Panc1 (cell line): ENCODE measurements around the gene ACMSD. TPM values are rescaled to one million over a fixed set of nuclear protein-coding genes. Genes with fewer than 3 reads are reported as not detected.

ENCODE experiments used
- ATAC-seq: fragments of 200-7000 bp; cut with Tn5 transposase; 2 replicates; pipeline ENCODE4 v1.9.1; 2020; ENCODE audit warnings: mild to moderate bottlenecking, moderate library complexity
- BruUV-seq: library from RNA; stranded (reverse); fragments of 400-500 nt; replicated peaks from 2 replicates; lab custom pipeline; 2021; lab: Mats Ljungman, UMichigan
- CTCF ChIA-PET: fragments of 300-600 bp; sonication (Branson Sonifier 250); formaldehyde crosslinking; loops from one replicate; lab custom pipeline; 2022; ENCODE audit warnings: antibody characterized with exemption; lab: Charles Lee
- POLR2A ChIA-PET: fragments of 300-600 bp; sonication (Branson Sonifier 250); formaldehyde crosslinking; loops from one replicate; lab custom pipeline; 2022; ENCODE audit warnings: antibody characterized with exemption; lab: Charles Lee
- DNase-seq: peaks from one replicate; pipeline ENCODE4 v3.0.0-alpha.2; 2010; ENCODE audit warnings: low read depth, low spot score
- H3K27ac ChIP-seq: 2 replicates; pipeline ENCODE4 v1.5.1; 2011; ENCODE audit warnings: mild to moderate bottlenecking, low read length, inconsistent platforms
- H3K27me3 ChIP-seq: fragments of 200-500 bp; sonication (Bioruptor generic); 2 replicates; pipeline ENCODE4 v1.6.0; 2014; ENCODE audit warnings: low read length, inconsistent platforms; ENCODE audit not compliant: control insufficient read depth, insufficient read depth
- H3K36me3 ChIP-seq: fragments of 200-500 bp; sonication (Bioruptor generic); 2 replicates; pipeline ENCODE4 v1.5.1; 2014; ENCODE audit warnings: inconsistent platforms, mild to moderate bottlenecking, low read length, moderate library complexity; ENCODE audit not compliant: control insufficient read depth, insufficient read depth
- H3K4me1 ChIP-seq: 2 replicates; pipeline ENCODE4 v1.5.1; 2011; ENCODE audit warnings: inconsistent platforms, mild to moderate bottlenecking, low read length, moderate library complexity; ENCODE audit not compliant: control insufficient read depth, insufficient read depth
- H3K4me3 ChIP-seq, 2 experiments: 2 replicates each; pipeline ENCODE4 v1.5.1; 2011 to 2012; ENCODE audit warnings: low read depth in 2 of 2, low read length in 2 of 2, mild to moderate bottlenecking in 2 of 2, inconsistent platforms in 1 of 2, moderate library complexity in 1 of 2
- H3K9me3 ChIP-seq: fragments of 200-500 bp; sonication (Bioruptor generic); 2 replicates; pipeline ENCODE4 v1.5.1; 2014; ENCODE audit warnings: low read depth, mild to moderate bottlenecking, inconsistent platforms, low read length, moderate library complexity; ENCODE audit not compliant: control insufficient read depth, insufficient read depth
- POLR2AphosphoS5 ChIP-seq: IDR thresholded peaks from 2 replicates; pipeline ENCODE4 v1.6.1; 2012; ENCODE audit warnings: mild to moderate bottlenecking, low read depth, low read length, moderate library complexity
- REST ChIP-seq, 2 experiments: IDR thresholded peaks; 2 replicates each; pipeline ENCODE4 v1.6.1; 2011 to 2012; ENCODE audit warnings: low read depth in 2 of 2, control low read depth in 1 of 2, low read length in 1 of 2, mild to moderate bottlenecking in 1 of 2, moderate library complexity in 1 of 2; ENCODE audit not compliant: insufficient read depth in 1 of 2
- SIN3A ChIP-seq: IDR thresholded peaks from 2 replicates; pipeline ENCODE4 v1.6.1; 2012; ENCODE audit warnings: low read depth, mild to moderate bottlenecking, low read length, moderate library complexity, borderline replicate concordance; ENCODE audit not compliant: insufficient read depth
- TCF7L2 ChIP-seq: IDR thresholded peaks from 2 replicates; pipeline ENCODE4 v1.6.1; 2011; ENCODE audit warnings: mild to moderate bottlenecking, low read depth, low read length, inconsistent platforms
- in situ Hi-C: cut with HindIII; loops from 2 replicates; pipeline ENCODE4 v1.10.0; 2016; ENCODE audit warnings: low sequenced_read_pairs, low pct_unique_long_range_greater_than_20kb
- intact Hi-C: fragments of 100-400 bp; cut with micrococcal nuclease; formaldehyde crosslinking; loops from one replicate; pipeline ENCODE4 v1.10.0; 2022; ENCODE audit not compliant: unreplicated experiment
- total RNA-seq: library from RNA; stranded (reverse); gene quantifications from one replicate; pipeline ENCODE4 v1.2.1, GENCODE V29; 2021; ENCODE audit not compliant: unreplicated experiment
- TF ChIP-seq, protein P1 (sequence below): fragments of 450-650 bp; IDR thresholded peaks from 2 replicates; pipeline ENCODE4 v1.5.1; 2017; ENCODE audit warnings: mild to moderate bottlenecking

Gene ACMSD
- total RNA-seq, 1 experiment from 2014 or later = not detected

DNA sequence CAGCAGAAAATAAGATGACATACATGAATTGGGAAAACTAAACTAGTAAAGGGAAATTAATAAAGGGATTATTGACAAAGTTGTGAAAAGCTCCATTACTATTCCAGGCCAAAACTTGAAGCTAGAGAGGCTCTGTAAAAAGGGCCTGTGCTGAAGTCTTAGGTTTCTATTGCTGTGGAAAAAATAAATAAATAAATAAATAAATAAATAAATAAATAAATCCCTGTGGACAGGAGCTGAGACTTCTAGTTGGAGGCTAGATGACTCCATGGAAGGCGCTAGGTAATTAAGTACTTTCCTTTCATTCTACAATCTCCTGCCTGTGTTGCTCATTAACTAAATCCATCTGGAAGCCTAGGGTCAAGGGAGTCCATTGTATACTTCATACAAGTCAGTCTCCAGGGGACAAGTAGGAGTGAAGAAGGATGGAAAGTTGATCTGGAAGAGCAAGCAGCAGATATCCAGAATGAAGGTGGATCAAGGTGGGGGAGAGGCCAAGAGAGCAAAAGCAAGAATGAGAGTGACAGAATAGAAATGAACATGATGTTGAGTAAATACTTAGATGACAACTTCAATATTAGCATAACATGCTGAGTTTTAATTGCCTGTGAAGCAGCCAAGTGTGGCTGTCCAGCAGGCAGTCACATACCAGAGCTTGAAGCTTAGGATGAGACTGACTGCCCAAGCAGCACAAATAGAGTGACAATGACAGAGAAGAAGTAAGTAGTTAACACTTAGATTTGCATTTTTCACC, 54.0 kb downstream of the ACMSD start:
- no peak overlapping the region for H3K4me3 ChIP-seq
- intact Hi-C loops = no loop called here
- no peaks in the 10 kb centered on the region; the same call in 1 of the 2 replicates for H3K27me3 ChIP-seq
- no peak for DNase-seq
- CTCF ChIA-PET = no interaction called here
- no TSS peak for BruUV-seq
- H3K4me1 ChIP-seq = no peaks in the 10 kb centered on the region
- POLR2A ChIA-PET = no interaction called here
- no peaks in the 10 kb centered on the region for H3K36me3 ChIP-seq
- no peaks in the 10 kb centered on the region for H3K9me3 ChIP-seq
- in situ Hi-C loops = no loop called here
- H3K27ac ChIP-seq = no peak overlapping the region
- TF ChIP-seq REST (IDR thresholded peaks at IDR 0.05; ENCODE audit: insufficient read depth in 1 of 2, low read depth in 2 of 2, low read length in 1 of 2) (no peak), SIN3A (no peak), POLR2AphosphoS5 (no peak), TCF7L2 (no peak)
- TF ChIP-seq, protein P1, sequence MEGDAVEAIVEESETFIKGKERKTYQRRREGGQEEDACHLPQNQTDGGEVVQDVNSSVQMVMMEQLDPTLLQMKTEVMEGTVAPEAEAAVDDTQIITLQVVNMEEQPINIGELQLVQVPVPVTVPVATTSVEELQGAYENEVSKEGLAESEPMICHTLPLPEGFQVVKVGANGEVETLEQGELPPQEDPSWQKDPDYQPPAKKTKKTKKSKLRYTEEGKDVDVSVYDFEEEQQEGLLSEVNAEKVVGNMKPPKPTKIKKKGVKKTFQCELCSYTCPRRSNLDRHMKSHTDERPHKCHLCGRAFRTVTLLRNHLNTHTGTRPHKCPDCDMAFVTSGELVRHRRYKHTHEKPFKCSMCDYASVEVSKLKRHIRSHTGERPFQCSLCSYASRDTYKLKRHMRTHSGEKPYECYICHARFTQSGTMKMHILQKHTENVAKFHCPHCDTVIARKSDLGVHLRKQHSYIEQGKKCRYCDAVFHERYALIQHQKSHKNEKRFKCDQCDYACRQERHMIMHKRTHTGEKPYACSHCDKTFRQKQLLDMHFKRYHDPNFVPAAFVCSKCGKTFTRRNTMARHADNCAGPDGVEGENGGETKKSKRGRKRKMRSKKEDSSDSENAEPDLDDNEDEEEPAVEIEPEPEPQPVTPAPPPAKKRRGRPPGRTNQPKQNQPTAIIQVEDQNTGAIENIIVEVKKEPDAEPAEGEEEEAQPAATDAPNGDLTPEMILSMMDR = no peak
- ATAC-seq = no peak

DNA sequence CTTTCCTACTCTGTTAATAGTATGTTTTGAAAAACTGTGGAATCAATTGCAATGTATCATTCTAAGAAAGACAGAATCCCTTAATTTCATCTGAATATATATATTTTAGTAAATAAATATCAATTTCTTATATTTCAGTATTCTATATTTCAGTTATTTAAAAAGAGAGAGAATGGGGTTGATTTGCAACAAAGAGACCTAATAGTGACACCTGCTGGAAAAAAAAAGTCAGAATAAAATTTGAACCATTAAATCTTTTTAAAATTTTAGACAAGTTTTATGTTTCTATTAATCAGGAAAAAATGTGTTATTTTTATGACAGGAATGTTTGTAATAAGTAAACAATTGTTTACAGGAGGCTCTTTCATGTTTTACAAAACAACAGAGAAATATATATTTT, 59.5 kb downstream of the ACMSD start:
- in situ Hi-C loops (no loop called here), intact Hi-C loops (loop anchor here (2.0 to 5.0 kb wide), 2 partner anchors 115 to 436 kb away; no protein-coding TSS in a partner anchor)
- Histone ChIP-seq H3K36me3 (no peaks in the 10 kb centered on the region), H3K27ac (no peak overlapping the region), H3K27me3 (peaks cover 12% of the 10 kb centered on the region), H3K4me3 (no peak overlapping the region), H3K4me1 (no peaks in the 10 kb centered on the region), H3K9me3 (no peaks in the 10 kb centered on the region)
- POLR2A ChIA-PET = no interaction called here
- ATAC-seq (no peak), DNase-seq (no peak)
- CTCF ChIA-PET = interaction anchor here (0.6 kb wide), 1 partner anchor 9 kb away, joined by 3 read pairs; no protein-coding TSS in a partner anchor
- TF ChIP-seq REST (IDR thresholded peaks at IDR 0.05; ENCODE audit: insufficient read depth in 1 of 2, low read depth in 2 of 2, low read length in 1 of 2) (no peak), TCF7L2 (no peak), POLR2AphosphoS5 (no peak)
- TF ChIP-seq, protein P1 = no peak
- BruUV-seq = no TSS peak
